ENCODE measurements around the gene CAST. TPM values are rescaled to one million over a fixed set of nuclear protein-coding genes. Genes with fewer than 3 reads are reported as not detected.

The CAST gene
- polyA plus RNA-seq, 1 donor = 119 TPM

GRCh38 chr5:96750110-96750822, 88.1 kb downstream of the CAST start:
- no peak for DNase-seq

- no peak for DNase-seq
Measured at GRCh38 chr5:96751203-96752169, 89.3 kb downstream of the CAST start.

GRCh38 chr5:96752341-96753016, 90.3 kb downstream of the CAST start:
- DNase-seq = peak; percentile 41

DNA sequence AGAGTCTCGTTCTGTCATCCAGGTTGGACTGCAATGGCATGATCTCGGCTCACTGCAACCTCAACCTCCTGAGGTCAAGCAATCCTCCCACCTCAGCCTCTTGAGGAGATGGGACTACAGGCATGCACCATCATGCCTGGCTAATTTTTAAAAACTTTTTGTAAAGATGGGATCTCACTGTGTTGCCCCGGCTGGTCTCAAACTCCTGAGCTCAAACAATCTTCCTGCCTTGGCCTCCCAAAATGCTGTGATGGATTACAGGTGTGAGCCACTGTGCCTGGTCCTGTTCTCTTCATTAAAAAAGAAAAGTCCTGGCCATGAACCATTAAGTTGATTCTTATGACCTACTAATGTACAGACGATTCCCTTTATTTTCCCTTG, 90.8 kb downstream of the CAST start:
- DNase-seq = no peak

- no peak for DNase-seq
Measured at GRCh38 chr5:96753848-96754247, 91.7 kb downstream of the CAST start.

DNA sequence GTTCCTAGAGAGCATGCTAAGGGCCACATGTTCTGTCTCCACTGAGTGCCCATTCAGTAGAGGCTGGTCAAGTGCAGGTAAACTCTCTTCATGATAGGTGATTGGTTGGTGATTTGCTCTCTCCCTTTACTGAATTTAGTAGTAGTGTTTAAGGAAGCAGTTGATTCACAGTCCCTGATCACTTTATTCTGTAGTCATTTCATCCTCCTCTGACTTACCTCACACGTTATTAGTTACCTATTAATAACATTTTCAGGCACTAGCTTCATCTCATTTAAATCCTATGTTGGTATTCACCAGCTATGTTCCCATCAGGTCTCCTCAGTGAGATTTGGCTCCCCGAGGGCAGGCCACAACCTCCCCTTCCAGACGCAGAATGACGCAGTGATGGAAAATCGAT, 93.7 kb downstream of the CAST start:
- DNase-seq = no peak

GRCh38 chr5:96756985-96757384, 94.8 kb downstream of the CAST start:
- DNase-seq = no peak

DNA sequence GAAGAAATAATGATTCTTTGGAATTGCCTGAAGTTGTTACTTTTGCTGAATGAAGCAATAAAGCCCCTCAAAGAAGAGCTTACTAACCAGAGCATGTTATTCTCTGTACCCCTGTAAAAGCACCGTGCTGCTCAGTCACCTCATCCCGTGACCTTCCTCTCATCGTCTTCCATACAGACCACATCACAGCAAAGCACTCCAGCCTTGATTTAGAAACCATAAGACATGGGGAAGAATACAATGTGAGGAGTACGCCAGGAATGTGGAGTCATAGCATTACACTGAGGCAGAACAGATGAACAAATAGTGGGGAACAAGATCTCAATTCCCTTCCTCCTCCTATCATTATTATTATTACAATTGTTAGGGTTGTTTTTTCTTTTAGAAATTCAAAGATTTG, 96.4 kb downstream of the CAST start:
- DNase-seq = no peak

- DNase-seq = no peak
Measured at GRCh38 chr5:96761618-96762017, 99.4 kb downstream of the CAST start.

DNA sequence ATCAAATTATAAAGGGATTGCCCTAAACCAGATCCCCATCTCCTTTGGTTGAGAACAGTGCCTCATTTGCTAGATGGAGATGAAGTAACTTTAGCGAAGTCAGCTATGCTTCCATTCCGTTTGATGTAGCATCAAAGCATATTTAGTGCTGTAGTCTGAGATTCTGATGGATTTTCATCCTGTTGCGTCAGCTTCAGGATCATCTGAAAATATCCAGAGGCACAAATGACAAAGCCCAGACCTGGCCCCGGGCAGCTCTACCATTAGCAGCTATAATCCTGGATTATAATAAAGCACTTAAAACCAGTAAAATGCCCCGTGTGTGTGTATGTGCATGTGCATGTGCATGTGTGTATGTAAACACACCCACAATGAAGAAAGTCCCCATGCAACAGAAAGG, 100.8 kb downstream of the CAST start:
- no peak for DNase-seq

GRCh38 chr5:96765043-96765442, 102.9 kb downstream of the CAST start:
- DNase-seq = no peak

DNA sequence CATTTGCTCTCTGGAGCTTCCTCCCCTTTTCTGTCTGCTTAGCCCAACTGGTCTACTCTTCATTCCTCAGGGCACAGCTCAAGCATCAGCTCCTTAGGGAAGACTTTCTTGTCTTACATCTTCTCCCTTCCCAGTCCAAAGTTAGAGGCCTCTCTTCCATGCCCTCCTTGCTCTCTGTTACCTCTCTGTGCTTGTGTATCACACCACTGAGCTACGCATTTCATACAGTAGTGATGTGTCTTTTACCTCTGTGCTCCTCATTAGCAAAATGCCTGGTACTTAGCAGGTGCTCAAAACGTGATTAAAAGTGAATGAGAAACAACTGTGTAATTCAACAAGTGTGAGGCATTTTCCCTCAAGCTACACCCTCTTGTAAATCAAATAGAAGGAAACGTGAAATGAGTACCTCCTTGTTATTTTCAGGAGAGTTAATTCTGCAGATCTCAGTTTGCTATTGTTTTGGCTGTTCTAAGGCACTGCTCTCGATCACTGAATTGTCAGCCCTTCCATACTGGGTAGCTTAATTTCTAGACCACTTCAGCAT, 106.6 kb downstream of the CAST start:
- no peak for DNase-seq

DNA sequence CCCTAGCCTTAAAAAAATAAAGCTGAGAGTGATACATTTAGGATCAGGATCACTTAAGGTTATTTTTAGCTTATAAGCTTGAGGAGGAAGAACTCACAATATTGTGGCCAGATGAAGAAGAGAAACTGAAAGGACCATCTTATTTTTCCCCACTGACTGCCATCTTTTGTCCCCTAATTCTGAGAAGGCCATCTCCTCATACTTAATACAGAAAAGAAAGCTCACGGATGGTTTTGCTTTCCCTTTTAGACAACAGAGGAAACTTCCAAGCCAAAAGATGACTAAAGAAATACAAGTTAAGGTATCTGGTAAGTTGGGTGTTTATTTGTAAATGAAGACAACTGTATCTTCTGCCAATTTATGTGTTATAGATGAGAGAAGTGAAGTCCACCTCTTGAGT, 109.2 kb downstream of the CAST start:
- DNase-seq = no peak

DNA sequence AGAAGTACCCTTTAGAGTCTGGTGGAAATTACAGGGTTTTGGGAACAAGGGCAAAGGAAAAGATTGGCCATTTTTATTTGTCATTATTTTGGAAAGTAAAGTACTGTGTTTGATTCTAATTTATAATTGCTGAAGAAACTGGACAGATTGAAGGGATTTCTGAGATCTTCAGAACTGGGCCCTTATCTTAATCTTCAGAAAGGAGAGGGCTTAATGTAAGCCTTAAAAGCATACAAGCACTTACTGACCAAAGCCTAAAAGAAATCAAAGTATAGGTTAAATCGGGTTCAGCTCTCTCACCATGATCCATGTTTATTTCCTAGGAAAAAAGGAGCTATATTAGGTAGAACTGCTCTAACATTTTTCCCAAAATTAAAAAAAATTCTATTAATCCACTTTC, 109.9 kb downstream of the CAST start:
- no peak for DNase-seq

- DNase-seq = no peak
Measured at GRCh38 chr5:96772542-96772941, 110.4 kb downstream of the CAST start.

DNA sequence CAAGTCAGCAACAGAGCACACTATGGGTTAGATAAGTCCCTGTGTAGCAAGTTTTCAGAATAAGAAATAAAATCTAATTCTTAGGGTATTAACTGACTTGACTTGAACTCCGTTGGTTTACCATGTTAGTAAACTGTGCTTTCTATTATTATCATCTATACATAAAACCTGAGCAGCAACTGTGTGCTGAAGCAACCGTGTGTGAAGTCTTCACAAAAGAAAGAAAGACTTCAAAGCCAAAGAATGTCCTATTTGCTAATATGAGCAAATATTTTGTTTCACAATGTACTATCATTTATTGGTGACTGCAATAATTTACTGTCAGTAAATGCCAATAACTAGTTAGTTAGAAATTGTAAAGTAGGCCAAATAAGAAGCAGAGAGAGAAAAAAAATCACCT, 112.9 kb downstream of the CAST start:
- DNase-seq = no peak

DNA sequence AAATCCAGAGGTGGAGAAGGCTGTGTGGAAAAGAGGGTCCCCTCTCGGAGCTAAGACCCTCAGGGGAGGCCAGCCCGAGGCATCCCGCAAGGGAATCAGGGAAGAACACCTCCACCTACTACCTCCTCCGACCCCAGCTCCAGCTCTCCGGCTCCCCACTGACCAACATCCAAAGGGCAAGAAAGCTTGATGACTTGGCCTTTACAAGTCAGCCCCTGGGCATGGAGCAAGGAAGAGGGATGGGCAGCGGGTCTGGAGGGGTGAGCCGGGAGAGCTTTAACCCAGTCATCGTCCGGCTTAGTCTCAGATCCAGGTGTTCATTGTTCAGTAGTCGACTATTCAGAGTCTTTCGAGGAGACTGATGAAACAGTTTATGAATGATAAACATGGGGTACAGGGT, 113.5 kb downstream of the CAST start:
- DNase-seq = no peak

DNA sequence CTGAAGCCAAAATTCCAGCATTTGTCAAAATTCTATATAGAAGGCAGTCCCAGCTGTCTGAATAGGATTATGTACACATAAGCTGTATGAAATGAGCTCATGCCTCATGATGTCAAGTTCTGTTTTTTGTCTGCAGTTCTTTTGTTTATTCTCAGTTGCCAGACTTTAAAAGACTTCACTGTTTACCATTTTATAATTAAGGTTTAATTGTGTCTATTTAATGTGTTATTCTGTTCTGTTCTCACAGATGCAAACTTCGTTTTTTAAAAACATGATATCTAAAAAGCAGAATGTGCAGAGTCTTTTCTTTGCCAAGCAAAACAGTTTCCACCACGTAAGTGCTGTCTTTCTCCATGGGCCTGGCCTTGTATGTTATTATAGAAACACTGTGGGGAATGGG, 114.4 kb downstream of the CAST start:
- DNase-seq = no peak

DNA sequence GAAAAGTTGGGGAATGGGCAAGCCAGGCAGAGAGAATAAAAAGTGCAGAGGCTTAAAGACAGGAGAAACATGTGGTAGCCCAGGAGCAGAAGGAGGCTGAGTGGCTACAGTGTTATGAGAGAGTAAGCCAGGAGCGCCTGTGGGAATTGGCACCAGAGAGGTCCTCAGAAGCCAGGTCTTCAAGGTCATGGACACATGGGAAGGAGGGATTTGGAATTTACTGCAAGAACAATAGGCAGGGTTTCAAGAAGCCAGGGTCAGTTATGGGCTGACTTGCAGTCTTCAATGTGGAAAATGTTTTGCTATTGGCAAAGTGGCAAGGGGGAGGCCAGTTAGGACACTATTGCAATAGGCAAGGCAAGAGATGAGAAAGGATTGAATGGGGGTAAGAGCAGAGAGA, 116.2 kb downstream of the CAST start:
- DNase-seq = no peak

- DNase-seq = no peak
Measured at GRCh38 chr5:96780626-96781025, 118.5 kb downstream of the CAST start.

DNA sequence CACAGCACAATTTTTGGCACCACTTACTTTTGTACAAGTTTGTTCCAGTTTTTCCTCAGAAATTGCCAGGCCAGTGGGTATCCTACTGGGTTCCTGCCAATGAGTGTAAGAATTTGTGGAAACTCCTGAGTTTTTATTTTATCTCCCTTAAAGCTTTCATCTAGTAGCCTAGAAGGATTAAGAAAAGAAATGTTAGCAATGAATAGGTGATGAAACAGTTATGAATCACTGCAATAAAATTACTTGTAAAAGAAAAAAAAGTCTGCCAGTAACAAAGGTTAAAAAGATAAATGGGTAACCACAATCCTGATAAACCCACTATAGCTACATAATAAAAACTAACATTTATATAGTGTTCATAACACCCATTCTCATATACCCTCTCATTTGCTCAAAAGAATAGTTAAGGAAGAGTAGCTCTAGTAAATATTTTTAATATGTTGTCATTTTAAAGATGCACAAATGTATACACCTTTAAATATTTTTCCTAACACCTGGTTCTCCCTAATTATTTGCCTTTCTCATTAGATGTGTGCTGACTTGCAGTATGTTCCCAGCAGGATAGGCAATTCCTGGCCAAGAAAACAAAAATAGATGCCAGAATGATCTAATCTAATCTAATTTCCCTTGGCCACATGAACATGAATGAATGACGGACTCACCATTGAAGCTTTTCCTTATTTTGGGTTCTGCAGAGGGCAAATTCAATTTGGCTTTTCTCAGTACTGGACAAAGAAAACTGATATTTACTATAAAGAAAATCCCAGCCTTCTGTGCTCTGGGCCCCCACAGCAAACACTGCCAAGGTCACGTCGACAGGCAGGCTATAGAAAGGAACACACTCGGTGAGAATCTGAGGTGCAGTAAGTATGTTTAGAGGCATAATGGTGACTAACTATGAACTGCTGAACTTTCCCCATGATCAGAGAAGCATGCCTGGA, 119.1 kb downstream of the CAST start:
- no peak for DNase-seq

- no peak for DNase-seq
Measured at GRCh38 chr5:96783326-96783725, 121.2 kb downstream of the CAST start.

Data from hindlimb muscle (tissue), 1 donor.